HG03558 (cell line): Measurements from ENCODE around the gene CWC25.
"Not testable (repeated sequence)": the region's sequence is repeated elsewhere in the genome, so short reads cannot be mapped to it uniquely, and the experiment has no call there.

Source experiments
- ATAC-seq: cut with Tn5 transposase; IDR thresholded peaks from one replicate; pipeline ENCODE4 v1.9.1; 2021; ENCODE audit warnings: moderate number of reproducible peaks; ENCODE audit not compliant: unreplicated experiment; ENCODE audit errors: extremely low read depth

CWC25 gene

DNA sequence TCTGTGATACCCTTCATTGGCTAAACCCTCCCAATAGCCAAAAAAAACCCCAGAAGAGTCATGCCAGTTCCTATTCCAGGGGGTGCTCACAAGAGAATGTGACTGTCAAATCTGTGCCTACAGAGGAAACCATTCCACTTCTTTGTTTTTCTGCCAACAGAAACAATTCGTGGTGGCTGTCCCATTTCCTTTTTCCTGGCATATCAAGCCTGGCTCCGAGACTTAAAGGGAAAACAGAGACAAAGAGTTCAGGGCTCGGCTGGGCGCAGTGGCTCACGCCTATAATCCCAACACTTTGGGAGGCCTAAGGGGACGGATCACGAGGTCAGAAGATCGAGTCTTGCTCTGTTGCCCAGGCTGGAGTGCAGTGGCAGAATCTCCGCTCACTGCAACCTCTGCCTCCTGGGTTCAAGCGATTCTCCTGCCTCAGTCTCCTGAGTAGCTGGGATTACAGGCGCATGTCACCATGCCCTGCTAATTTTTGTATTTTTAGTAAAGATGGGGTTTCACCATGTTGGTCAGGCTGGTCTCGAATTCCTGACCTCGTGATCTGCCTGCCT, 34.9 kb downstream of the CWC25 start:
- ATAC-seq, result not testable (repeated sequence)

DNA sequence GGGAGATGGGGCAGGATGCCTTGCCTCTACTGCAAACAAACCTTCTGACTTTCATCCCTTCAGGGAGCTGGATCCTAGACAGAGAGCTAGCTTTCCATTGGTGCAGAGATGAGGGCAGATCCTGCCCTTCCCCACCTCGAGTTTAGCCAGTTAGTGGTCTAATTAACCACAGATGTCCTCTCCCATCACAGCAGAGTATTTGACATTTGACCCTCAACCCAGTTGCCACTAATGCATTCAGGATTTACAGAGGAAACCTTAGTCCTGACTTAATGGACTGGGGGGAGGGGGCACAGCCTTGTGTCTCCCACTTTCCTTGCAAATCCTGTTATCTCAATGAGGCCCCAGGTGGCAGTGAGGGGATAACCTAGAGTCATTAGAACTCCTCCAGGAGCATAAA, 35.9 kb downstream of the CWC25 start:
- ATAC-seq, result no peak

DNA sequence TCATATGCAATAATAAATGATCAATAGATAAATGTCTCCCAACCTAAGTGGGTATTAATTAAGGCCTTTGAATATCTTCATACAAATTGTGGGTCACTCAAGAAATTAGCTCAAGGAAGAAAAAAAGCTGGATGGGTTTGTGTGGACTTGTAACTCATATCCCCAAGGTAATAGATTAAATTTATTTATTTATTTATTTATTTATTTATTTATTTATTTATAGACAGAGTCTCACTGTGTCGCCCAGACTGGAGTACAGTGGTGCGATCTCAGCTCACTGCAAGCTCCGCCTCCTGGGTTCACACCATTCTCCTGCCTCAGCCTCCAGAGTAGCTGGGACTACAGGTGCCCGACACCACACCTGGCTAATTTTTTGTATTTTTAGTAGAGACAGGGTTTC, 37.1 kb downstream of the CWC25 start:
- not testable (repeated sequence) for ATAC-seq

DNA sequence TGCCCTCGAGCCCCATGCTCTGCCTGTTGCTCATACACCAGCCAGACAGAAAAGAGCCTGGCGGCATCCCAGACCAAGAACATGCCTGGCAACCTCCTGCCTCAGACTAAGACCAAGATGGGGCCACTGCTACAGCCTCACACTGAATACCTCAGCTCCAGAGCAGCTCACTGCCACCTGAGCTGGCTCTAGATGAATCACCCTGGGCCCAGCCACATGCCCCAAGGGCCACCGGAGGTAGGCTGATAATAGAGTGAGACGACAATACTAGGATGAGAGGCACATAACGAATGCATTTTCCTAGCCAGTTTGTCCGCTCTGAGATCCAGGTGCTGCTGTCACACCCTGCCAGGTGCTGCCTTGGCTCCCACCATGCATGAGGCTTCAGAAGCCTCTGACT, 38.7 kb downstream of the CWC25 start:
- no peak for ATAC-seq

DNA sequence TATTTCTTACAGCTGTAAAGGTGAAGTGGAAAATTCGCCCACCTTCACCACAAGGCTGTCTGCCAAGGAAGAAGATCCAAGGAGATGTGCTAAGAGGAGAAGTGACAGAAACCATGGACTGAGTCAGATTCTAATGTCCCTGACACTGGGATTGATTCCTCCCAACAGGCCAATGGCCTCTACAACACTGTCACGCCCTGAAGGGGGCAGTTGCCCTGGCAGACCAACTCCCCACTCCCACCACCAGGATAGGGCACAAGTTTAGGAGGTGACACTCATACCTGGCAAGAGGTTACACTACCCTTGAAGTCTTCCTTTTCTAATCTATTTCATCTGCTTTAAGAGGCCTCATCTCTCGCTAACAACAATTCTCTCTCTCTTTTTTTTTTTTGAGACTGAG, 41.9 kb downstream of the CWC25 start:
- ATAC-seq, result no peak

DNA sequence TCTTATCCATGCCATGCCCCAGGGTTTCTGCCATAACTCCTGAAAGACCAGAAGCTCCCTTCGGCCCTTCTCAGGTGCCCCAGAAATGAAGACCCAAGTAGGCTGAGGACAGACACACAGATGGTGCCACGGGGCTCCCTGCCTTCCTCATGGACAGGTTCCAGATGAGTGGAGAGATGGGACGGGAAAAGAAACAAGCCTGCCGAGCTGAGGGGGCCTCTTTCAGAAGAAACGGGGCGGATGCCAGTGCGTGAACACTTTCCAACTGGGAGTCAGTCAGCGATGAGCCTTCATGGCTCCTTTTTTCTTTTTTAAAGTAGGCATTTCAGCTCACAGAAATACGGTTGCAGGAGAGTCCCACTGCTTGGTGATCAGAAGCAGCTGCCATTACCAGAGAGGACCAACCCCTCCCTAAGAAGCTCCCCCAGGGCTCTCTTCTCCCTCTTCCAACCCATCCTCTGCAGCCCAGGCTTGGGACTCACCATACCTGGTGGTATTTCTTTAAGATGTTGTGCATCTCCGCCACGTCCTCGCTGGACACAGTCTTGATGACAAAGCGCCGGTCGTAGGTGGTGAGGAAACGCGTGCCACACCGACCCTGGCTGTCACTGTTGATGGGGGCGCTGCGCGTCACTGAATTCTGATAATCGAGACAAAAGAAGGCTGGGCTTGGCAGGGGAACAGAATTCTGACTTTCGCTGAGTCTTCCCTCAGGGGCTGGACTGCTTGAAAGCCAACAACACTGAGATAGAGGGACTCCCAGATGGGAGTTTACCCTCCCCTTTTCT, 45.0 kb downstream of the CWC25 start:
- no peak for ATAC-seq

DNA sequence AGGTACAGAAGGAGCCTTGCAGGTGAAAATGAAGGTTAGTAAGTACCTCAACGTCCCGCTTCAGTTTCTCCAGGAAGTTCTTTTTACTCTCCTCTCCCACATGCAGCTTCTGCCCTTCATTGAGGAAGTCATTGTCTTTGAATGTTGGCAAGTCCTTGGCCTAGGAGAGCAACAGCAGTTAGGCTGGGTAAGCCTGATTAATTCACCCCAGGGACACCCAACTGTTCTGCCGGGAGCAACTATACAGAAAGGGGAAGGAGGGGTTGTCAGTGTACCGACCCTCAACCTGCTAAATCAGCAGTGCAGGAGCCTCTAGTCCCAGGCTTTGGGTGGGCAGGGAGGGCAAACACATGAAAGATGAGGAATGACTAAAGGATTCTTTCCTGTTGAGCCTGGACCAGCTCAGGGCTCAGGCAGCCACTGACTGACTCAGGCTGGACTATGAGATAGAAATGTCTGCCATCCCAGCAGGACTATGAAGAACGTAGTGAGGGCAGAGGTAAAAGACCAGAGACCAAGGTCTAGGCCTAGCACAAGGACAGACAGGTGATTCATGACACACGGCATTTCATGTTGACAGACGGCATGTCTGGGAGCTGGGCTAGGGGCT, 47.4 kb downstream of the CWC25 start:
- ATAC-seq, result no peak

DNA sequence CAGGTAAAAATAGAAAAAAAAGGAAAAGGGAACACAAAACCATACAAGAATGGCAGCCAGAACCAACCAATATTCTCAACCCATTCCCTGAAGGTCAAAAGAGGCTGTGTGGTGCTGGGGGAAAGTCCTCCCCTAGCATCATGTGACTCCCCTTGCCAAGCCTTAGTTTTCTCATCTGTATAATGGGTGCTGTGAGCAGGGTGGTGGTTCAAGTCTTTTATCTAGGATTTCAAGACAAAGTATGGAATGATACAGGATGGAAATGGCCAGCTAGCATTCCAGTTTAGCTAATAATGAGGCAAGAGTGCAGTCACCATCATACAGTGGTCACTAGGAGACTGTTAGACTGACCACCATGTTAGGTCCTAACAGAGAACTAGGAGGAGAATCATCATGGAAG, 51.9 kb downstream of the CWC25 start:
- ATAC-seq, result no peak

DNA sequence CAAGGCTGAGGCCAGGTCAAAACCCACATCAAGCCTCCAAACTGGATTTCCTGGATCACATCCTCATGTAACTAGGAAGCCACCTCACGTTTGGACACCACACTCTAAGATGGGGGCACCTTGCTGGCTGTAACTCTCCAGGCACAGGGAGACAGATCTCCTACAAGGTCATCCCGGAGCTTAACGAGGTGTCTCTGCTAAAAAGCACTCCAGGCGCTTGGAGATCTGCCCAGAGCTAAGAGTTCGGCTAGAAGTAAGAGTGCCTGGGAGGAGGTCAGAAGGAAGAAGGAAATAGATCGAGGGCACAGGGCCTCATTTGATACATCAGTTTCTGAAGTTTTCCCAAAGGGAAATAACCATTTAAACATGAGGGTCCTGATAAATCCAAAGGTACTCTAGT, 56.7 kb downstream of the CWC25 start:
- no peak for ATAC-seq

DNA sequence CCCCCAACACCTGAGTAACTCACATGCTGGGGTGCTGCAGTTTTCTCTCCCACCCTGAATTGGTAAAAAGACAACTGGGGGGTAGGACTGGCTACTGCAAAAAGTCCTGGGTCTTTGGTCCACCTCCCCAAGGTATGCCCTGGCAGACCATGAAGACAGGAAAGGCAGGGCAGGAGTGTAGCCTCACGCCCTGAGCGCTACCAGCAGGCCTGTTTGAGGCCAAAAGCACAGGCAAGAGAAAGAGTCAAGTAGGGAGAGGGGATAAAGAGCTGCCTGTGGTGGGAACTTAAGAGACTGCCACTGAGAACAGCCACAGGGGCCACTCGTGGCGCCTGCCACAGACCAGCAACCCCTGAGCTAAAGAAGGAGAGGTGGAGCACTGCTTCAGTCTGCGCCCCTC, 58.8 kb downstream of the CWC25 start:
- ATAC-seq, result no peak

DNA sequence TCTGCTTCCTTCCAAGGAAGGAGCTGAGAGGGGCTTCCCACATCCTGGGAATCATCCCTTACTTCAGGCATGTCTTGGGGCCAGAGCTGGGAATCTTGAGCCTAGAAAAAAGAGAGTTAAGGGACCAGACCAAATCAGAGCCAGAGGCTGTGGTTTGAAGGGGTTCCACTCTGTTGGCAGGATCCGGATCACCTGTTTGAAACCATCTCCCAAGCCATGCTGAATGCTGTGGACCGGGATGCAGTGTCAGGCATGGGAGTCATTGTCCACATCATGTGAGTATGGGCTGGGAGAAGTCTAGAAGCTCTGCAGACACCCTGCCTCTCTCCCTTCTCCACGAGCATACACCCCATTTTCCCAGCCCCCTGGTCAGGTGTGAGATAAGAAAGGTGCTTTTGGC, 62.9 kb downstream of the CWC25 start:
- ATAC-seq, result no peak

DNA sequence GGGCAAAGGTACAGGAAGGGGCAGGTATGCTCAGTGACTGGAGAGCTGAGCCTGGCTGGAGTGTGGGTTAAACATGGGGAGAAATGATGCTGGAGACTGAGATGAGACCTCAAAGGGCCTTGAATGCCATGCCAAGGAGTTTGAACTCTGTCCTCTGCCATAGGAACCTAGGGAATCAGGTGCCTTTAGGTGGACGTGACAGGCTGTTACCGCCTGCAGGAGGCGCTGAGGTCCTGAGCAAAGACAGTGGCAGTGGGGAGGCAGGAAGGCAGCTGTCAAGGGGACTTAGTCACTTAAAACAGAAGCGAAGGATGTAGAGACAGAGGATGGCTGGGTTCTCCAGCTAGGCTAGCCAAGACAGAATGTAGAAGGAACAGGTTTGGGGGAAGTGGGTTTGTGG, 63.5 kb downstream of the CWC25 start:
- ATAC-seq, result no peak

DNA sequence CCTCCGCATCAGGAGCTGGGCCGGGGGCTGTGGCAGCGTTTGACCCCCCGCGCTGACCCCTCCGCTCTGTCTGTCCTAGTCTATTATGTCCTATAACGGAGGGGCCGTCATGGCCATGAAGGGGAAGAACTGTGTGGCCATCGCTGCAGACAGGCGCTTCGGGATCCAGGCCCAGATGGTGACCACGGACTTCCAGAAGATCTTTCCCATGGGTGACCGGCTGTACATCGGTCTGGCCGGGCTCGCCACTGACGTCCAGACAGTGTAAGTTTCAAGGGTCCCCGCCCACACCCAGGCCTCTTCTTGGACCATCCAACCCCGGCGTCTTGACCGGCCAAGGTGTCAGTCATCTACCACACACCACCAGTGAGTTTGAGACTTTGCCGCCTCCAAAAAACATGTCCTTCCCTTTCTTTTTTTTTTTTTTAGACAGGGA, 72.0 kb downstream of the CWC25 start:
- ATAC-seq, result no peak

DNA sequence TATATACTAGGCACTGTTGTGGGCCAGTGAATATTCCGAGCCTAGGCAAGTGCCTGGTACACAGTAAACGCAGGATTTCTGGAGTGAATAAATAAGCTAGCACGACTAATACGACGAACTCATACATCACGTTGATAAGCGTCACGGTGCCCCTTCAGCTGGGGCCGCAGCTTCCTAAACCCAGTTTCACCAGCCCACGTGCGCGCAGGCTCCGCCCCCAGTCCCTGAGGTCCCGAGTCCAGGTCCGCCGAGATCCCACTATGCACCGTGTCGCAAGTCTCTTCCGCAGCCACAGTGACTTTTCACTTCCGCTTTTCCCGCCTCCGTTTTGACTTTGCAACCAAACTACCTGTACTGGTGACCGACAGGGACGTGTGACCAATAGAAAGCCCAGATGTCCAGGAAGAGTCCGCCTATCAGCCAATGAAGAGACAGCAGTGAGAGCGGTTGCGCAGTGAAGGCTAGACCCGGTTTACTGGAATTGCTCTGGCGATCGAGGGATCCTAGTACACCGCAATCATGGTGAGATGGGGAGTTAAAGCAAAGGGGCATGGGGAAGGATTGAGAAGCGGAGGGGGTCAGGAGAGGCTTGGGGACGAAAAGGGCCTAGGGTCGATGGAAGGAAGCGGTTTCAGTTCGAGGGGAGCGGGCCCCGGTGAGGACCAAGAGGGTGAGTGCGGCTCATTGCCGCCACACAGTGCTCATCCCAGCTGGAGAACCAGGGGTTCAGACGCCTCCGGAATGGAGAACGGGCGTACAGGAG, 72.6 kb downstream of the CWC25 start, which contains the start of gene PSMB3:
Gene PSMB3, plus strand, starts transcription at position 434 of the 763 bp plus-strand sequence. Its CDS starts 86 bp downstream, at position 520.
- ATAC-seq, result peak; percentile 60

DNA sequence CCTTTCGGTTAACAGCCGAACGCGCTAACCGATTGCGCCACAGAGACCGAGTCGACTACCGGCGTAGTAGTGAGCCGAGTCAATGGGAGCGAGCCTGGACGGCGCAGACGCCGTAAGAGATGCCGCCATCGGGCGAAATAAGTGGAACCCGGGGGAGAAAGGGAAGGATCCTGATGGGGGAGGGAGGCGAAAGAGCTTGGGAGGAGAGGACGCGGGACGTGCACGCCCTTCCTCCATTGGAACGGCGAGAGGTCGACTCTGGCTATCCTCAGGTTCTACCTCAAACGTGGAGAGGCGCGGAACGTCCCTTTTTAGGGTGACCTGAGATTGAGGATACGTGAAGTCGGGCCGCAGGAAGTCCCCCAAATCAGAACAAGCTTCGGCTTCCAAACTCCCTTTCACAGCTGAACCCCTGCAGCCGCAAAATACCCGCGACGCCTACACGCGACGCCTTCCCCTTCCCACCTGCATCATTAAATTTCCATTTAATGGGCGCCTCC, 73.3 kb downstream of the CWC25 start:
- peak; percentile 10 for ATAC-seq

DNA sequence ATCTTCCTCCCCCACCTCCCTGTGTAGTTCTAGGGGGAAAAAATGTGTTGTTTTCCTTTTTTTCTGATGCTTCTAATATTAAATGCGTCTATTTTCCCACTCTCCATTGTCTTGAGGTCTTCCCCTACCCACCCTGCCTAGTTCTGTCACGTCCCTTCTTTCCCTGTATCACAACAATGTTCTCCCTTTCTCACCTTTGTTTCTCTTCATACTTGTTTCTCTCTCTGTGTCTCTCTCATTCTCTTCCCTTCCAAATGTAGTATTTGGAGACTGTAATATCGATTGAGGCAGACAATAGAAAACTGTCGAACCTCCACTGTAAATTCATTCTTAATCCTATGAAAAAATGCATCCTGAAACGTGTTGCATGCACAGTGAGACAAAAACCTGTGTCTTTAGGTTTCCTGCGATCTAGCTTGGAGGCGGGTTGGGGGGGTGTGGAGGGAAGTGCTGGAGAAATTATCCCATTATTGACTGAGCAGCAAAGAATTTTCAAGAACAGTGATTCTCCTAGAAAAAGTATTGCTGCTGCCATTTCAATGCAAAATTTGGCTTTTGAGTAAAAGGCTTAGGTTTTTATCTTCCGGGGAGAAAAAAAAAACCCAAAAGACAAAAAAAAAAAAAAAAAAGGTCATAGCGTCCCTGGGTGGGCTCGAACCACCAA, 73.8 kb downstream of the CWC25 start:
- no peak for ATAC-seq
